Body of pancreas (tissue), 4 donors: ENCODE results near the gene KLK2. TPM values are rescaled to one million over a fixed set of nuclear protein-coding genes. Genes with fewer than 3 reads are reported as not detected.

ENCODE experiments used
- ATAC-seq: fragments of 150-250 bp; one replicate; pipeline ENCODE4 v1.9.1; 2016
- DNase-seq, 4 donors: peaks; one replicate each; pipeline ENCODE4 v3.0.0-alpha.2; 2019
- H3K27ac ChIP-seq, 4 donors: fragments of 200-600 bp; sonication (generic); 1 replicate in 3 of 4; 2 replicates in 1 of 4; pipeline versions ENCODE4 v1.5.1 to v1.6.1; 2016 to 2019; ENCODE audit warnings: mild to moderate bottlenecking in 1 of 4, mixed read lengths in 1 of 4, moderate library complexity in 1 of 4
- H3K27me3 ChIP-seq, 2 donors: fragments of 200-600 bp; sonication (generic); one replicate each; pipeline ENCODE4 v1.6.0; 2016; ENCODE audit warnings: mild to moderate bottlenecking in 1 of 2
- H3K36me3 ChIP-seq, 2 donors: fragments of 200-600 bp; sonication (generic); replicated peaks in 1 of 2; 2 replicates each; pipeline ENCODE4 v1.5.1; 2016; ENCODE audit warnings: low read depth in 2 of 2; ENCODE audit not compliant: insufficient read depth in 1 of 2
- H3K4me1 ChIP-seq: fragments of 200-600 bp; sonication (generic); one replicate; pipeline ENCODE4 v1.6.0; 2016
- H3K4me3 ChIP-seq, 2 donors: fragments of 200-600 bp; sonication (generic); 1 replicate in 1 of 2; 2 replicates in 1 of 2; pipeline ENCODE4 v1.5.1; 2016 to 2019
- H3K9me3 ChIP-seq, 3 donors: fragments of 200-600 bp; sonication (generic); 1 replicate in 2 of 3; 2 replicates in 1 of 3; pipeline ENCODE4 v1.5.1; 2016
- POLR2A ChIP-seq, 3 donors: fragments of 450-650 bp; IDR thresholded peaks; one replicate each; pipeline ENCODE4 v1.6.1; 2016; ENCODE audit warnings: antibody characterized with exemption in 3 of 3, mild to moderate bottlenecking in 2 of 3
- WGBS, 2 donors: methylation state at CpG; one replicate each; pipeline ENCODE4 v1.1.5; 2017; 5-methylcytosine and 5-hydroxymethylcytosine counted together
- intact Hi-C: fragments of 100-400 bp; cut with DNase I; formaldehyde crosslinking; loops from one replicate; pipeline ENCODE4 v1.15.1; 2023
- total RNA-seq, 2 donors: library from RNA; depleted of rRNA; stranded (reverse); fragments of >200 nt; gene quantifications; one replicate each; pipeline ENCODE4 v1.1.0, GENCODE V29; 2016
- TF ChIP-seq, protein P1 (sequence below), 7 experiments: fragments of 450-650 bp in 4 of 7; fragments of 200-600 bp in 3 of 7; sonication (generic) in 3 of 7; IDR thresholded peaks; one replicate each; pipeline ENCODE4 v1.5.1; 2016 to 2019; ENCODE audit warnings: antibody characterized with exemption in 7 of 7

Gene KLK2
- total RNA-seq, 2 donors from 2014 or later: not detected

DNA sequence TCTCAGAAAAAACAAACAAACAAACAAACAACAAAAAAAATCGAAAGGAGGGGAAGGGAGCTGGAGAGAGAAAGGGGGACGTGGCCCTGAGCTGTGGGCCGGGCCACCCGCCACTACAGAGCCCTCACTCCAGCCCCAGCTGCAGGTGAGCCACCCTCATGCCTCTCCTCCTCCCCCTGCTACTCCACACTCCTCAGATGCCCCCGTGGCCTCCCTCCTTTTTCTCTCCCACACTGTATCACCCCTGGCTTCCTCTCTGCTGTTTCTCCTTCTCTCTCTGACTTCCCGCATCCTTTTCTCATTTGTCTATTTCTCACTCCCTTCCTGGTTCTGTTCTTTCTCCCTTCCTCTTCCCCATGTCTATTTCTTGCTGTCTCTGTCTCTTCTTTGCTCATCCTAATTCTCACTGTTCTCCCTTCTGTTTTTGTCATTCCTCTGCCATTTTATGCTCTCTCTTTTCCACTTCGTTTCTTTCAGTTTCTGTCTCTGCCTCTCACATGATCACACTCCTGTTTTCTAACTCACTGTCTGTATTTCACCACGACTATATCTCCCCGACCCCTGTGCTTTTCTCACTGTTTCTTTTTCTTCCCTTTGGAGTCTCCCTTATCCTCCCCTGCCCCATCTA lies 2.7 kb downstream of the KLK2 start:
- DNase-seq: no peak
- Histone ChIP-seq H3K36me3 (no peaks in the 10 kb centered on the region), H3K27ac (no peak overlapping the region), H3K9me3 (no peaks in the 10 kb centered on the region), H3K4me1 (no peaks in the 10 kb centered on the region), H3K4me3 (no peak overlapping the region), H3K27me3 (peaks cover 0 to 6% of the 10 kb centered on the region in 2 donors)
- intact Hi-C loops: no loop called here
- no peak for TF ChIP-seq POLR2A (IDR thresholded peaks at IDR 0.05)
- TF ChIP-seq, protein P1, sequence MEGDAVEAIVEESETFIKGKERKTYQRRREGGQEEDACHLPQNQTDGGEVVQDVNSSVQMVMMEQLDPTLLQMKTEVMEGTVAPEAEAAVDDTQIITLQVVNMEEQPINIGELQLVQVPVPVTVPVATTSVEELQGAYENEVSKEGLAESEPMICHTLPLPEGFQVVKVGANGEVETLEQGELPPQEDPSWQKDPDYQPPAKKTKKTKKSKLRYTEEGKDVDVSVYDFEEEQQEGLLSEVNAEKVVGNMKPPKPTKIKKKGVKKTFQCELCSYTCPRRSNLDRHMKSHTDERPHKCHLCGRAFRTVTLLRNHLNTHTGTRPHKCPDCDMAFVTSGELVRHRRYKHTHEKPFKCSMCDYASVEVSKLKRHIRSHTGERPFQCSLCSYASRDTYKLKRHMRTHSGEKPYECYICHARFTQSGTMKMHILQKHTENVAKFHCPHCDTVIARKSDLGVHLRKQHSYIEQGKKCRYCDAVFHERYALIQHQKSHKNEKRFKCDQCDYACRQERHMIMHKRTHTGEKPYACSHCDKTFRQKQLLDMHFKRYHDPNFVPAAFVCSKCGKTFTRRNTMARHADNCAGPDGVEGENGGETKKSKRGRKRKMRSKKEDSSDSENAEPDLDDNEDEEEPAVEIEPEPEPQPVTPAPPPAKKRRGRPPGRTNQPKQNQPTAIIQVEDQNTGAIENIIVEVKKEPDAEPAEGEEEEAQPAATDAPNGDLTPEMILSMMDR (IDR thresholded peaks at IDR 0.05): no peak
- ATAC-seq: no peak
- WGBS, 2 donors: 30 to 37% methylated on average over 9 of the region's 9 CpGs

DNA sequence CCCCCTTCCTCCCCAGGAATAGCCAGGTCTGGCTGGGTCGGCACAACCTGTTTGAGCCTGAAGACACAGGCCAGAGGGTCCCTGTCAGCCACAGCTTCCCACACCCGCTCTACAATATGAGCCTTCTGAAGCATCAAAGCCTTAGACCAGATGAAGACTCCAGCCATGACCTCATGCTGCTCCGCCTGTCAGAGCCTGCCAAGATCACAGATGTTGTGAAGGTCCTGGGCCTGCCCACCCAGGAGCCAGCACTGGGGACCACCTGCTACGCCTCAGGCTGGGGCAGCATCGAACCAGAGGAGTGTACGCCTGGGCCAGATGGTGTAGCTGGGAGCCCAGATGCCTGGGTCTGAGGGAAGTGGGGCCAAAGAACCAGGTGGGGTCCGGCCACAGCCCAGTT lies 3.2 kb downstream of the KLK2 start:
- Histone ChIP-seq H3K4me1 (no peaks in the 10 kb centered on the region), H3K27ac (no peak overlapping the region), H3K36me3 (no peaks in the 10 kb centered on the region), H3K27me3 (peaks cover 0 to 6% of the 10 kb centered on the region in 2 donors), H3K9me3 (no peaks in the 10 kb centered on the region), H3K4me3 (no peak overlapping the region)
- ATAC-seq (no peak), DNase-seq (no peak)
- intact Hi-C loops: no loop called here
- 63 to 68% methylated on average over 3 to 7 of the region's 7 CpGs for WGBS, 2 donors
- TF ChIP-seq, protein P1 (IDR thresholded peaks at IDR 0.05): no peak
- TF ChIP-seq POLR2A (IDR thresholded peaks at IDR 0.05): no peak

DNA sequence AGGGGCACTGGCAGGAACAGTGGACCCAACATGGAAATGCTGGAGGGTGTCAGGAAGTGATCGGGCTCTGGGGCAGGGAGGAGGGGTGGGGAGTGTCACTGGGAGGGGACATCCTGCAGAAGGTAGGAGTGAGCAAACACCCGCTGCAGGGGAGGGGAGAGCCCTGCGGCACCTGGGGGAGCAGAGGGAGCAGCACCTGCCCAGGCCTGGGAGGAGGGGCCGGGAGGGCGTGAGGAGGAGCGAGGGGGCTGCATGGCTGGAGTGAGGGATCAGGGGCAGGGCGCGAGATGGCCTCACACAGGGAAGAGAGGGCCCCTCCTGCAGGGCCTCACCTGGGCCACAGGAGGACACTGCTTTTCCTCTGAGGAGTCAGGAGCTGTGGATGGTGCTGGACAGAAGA lies 4.1 kb downstream of the KLK2 start:
- Histone ChIP-seq H3K9me3 (no peaks in the 10 kb centered on the region), H3K4me3 (no peak overlapping the region), H3K36me3 (no peaks in the 10 kb centered on the region), H3K27ac (no peak overlapping the region), H3K27me3 (peaks cover 0 to 6% of the 10 kb centered on the region in 2 donors), H3K4me1 (no peaks in the 10 kb centered on the region)
- no peak for DNase-seq
- 39 to 44% methylated on average over 8 of the region's 8 CpGs for WGBS, 2 donors
- TF ChIP-seq POLR2A (IDR thresholded peaks at IDR 0.05): no peak
- TF ChIP-seq, protein P1 (IDR thresholded peaks at IDR 0.05): no peak
- intact Hi-C loops: no loop called here
- no peak for ATAC-seq

DNA sequence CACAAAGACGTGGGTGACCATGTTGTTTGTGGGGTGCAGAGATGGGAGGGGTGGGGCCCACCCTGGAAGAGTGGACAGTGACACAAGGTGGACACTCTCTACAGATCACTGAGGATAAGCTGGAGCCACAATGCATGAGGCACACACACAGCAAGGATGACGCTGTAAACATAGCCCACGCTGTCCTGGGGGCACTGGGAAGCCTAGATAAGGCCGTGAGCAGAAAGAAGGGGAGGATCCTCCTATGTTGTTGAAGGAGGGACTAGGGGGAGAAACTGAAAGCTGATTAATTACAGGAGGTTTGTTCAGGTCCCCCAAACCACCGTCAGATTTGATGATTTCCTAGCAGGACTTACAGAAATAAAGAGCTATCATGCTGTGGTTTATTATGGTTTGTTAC lies 5.6 kb downstream of the KLK2 start:
- H3K4me1 ChIP-seq: no peaks in the 10 kb centered on the region

More for the DNA sequence above, 5.6 kb downstream of the KLK2 start:
- ATAC-seq (no peak), DNase-seq (no peak)
- 46 to 51% methylated on average over 5 of the region's 5 CpGs for WGBS, 2 donors
- intact Hi-C loops: no loop called here
- no peaks in the 10 kb centered on the region for H3K36me3 ChIP-seq
- no peak overlapping the region for H3K27ac ChIP-seq
- H3K4me3 ChIP-seq: no peak overlapping the region
- H3K27me3 ChIP-seq: peaks cover 0 to 6% of the 10 kb centered on the region in 2 donors
- no peaks in the 10 kb centered on the region for H3K9me3 ChIP-seq
- TF ChIP-seq, protein P1 (IDR thresholded peaks at IDR 0.05): no peak
- no peak for TF ChIP-seq POLR2A (IDR thresholded peaks at IDR 0.05)
